Psoas muscle (tissue), 8 donors: ENCODE data around the gene FDXR. TPM values are rescaled to one million over a fixed set of nuclear protein-coding genes. Genes with fewer than 3 reads are reported as not detected.

Source experiments
- ATAC-seq, 4 donors: fragments of 200-7000 bp; cut with Tn5 transposase; one replicate each; pipeline ENCODE4 v1.9.1; 2020; ENCODE audit warnings: moderate library complexity in 3 of 4, mild to moderate bottlenecking in 2 of 4
- DNase-seq, 2 donors: peaks; one replicate each; pipeline ENCODE4 v3.0.0-alpha.2; 2020
- H3K27ac ChIP-seq: fragments of 200-600 bp; one replicate; pipeline ENCODE4 v1.8.0; 2022
- H3K27me3 ChIP-seq, 3 donors: fragments of 200-600 bp in 1 of 3; one replicate each; pipeline versions ENCODE4 v1.6.1 to v1.8.0; 2013 to 2022; ENCODE audit warnings: low read length in 2 of 3, mild to moderate bottlenecking in 2 of 3, moderate library complexity in 1 of 3; ENCODE audit not compliant: insufficient read depth in 3 of 3
- H3K36me3 ChIP-seq, 2 donors: fragments of 200-600 bp in 1 of 2; one replicate each; pipeline versions ENCODE4 v1.6.1 to v1.8.0; 2013 to 2022; ENCODE audit warnings: low read depth in 1 of 2, mild to moderate bottlenecking in 1 of 2, moderate library complexity in 1 of 2; ENCODE audit not compliant: insufficient read depth in 1 of 2
- H3K4me1 ChIP-seq: fragments of 200-600 bp; one replicate; pipeline ENCODE4 v1.8.0; 2022
- H3K4me3 ChIP-seq: fragments of 200-600 bp; one replicate; pipeline ENCODE4 v1.8.0; 2022; ENCODE audit warnings: mild to moderate bottlenecking
- H3K9me3 ChIP-seq: fragments of 200-600 bp; one replicate; pipeline ENCODE4 v1.8.0; 2022
- WGBS, 3 donors: extraction: QIAGEN DNeasy Blood & Tissue Kit; methylation state at CpG; one replicate each; pipeline versions ENCODE4 v1.1.6 to v1.1.7; 2013; 5-methylcytosine and 5-hydroxymethylcytosine counted together
- intact Hi-C, 2 donors: fragments of 100-400 bp; cut with DNase I; formaldehyde crosslinking; loops; one replicate each; pipeline versions ENCODE4 v1.11.0 to v1.14.2; 2022
- polyA plus RNA-seq, 3 donors: library from polyadenylated mRNA; stranded (reverse); fragments of 200-250 nt; gene quantifications; one replicate each; pipeline ENCODE4 v1.2.3, GENCODE V29; 2013
- total RNA-seq, 4 donors: library from RNA; stranded (reverse); fragmentation: NEBNext Ultra II Directional in 2 of 4; extraction: Animal tissue kit (Norgen Biotek cat#: 25700) in 2 of 4; gene quantifications; one replicate each; pipeline versions ENCODE4 v1.2.1 to v1.2.4, GENCODE V29; 2021 to 2023
- TF ChIP-seq, protein P1 (sequence below): fragments of 200-600 bp; IDR thresholded peaks from one replicate; pipeline ENCODE4 v1.8.0; 2022; ENCODE audit warnings: antibody characterized with exemption
- donor health status: healthy with polysubstance abuse.
- donor health status: DM: no; HTN: no; CAD: no; lungs with moderate emphysema.
- donor health status: Bipolar disorder and iron deficiency.
- donor health status: healthy.
- donor health status: DM: yes; HTN: yes; CAD: no.
- donor health status: DM: no; HTN: no; CAD: no.
- donor health status: DM: no; HTN: no; CAD: no.
- donor health status: DM: yes; HTN: yes; CAD: no.

The FDXR gene
- total and polyA plus RNA-seq, 7 donors = 3.0 to 7.9 (median 3.7) TPM

GRCh38 chr17:74832421-74832820, 40.4 kb downstream of the FDXR start:
- ATAC-seq (no peak), DNase-seq (no peak)
- Histone ChIP-seq H3K27me3 (no peaks in the 10 kb centered on the region), H3K4me1 (no peaks in the 10 kb centered on the region), H3K4me3 (no peak overlapping the region), H3K36me3 (peaks cover 0 to 15% of the 10 kb centered on the region in 2 donors), H3K27ac (no peak overlapping the region), H3K9me3 (no peaks in the 10 kb centered on the region)
- 88 to 96% (median 93%) methylated on average over 9 of the region's 9 CpGs for WGBS, 3 donors
- TF ChIP-seq, protein P1, sequence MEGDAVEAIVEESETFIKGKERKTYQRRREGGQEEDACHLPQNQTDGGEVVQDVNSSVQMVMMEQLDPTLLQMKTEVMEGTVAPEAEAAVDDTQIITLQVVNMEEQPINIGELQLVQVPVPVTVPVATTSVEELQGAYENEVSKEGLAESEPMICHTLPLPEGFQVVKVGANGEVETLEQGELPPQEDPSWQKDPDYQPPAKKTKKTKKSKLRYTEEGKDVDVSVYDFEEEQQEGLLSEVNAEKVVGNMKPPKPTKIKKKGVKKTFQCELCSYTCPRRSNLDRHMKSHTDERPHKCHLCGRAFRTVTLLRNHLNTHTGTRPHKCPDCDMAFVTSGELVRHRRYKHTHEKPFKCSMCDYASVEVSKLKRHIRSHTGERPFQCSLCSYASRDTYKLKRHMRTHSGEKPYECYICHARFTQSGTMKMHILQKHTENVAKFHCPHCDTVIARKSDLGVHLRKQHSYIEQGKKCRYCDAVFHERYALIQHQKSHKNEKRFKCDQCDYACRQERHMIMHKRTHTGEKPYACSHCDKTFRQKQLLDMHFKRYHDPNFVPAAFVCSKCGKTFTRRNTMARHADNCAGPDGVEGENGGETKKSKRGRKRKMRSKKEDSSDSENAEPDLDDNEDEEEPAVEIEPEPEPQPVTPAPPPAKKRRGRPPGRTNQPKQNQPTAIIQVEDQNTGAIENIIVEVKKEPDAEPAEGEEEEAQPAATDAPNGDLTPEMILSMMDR = no peak
- intact Hi-C loops = no loop called here

GRCh38 chr17:74831444-74832146, 41.2 kb downstream of the FDXR start:
- intact Hi-C loops = no loop called here
- Histone ChIP-seq H3K4me1 (no peaks in the 10 kb centered on the region), H3K36me3 (peaks cover 0 to 11% of the 10 kb centered on the region in 2 donors), H3K9me3 (no peaks in the 10 kb centered on the region), H3K27ac (no peak overlapping the region), H3K4me3 (no peak overlapping the region), H3K27me3 (no peaks in the 10 kb centered on the region)
- DNase-seq = no peak
- ATAC-seq = no peak
- WGBS, 3 donors = 74 to 86% (median 80%) methylated on average over 22 of the region's 22 CpGs
- TF ChIP-seq, protein P1 = no peak

DNA sequence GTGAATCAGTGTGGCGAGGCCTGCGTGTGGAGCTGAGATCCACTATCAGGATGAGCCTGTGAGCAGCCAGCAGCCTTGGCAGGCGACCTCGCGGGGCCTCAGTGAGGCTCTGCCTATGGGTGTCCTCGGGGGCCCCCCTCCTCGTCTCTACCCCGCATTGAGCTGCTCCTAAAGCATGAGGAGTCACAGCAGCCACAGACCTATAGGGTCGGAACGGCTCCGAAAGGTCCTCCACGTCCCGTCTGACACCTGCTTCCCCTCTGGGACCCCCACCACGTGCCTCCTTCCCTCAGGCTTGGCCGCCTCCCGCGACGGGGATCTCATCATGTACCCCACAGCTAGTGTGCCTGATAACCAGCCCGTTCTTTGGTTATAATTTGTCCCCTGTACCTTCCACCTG, 41.9 kb downstream of the FDXR start:
- Histone ChIP-seq H3K4me1 (no peaks in the 10 kb centered on the region), H3K27me3 (no peaks in the 10 kb centered on the region), H3K27ac (no peak overlapping the region), H3K9me3 (no peaks in the 10 kb centered on the region), H3K4me3 (no peak overlapping the region), H3K36me3 (peaks cover 0 to 11% of the 10 kb centered on the region in 2 donors)
- 90 to 91% (median 91%) methylated on average over 19 of the region's 19 CpGs for WGBS, 3 donors
- DNase-seq (no peak), ATAC-seq (no peak)
- TF ChIP-seq, protein P1 = no peak
- intact Hi-C loops = no loop called here

DNA sequence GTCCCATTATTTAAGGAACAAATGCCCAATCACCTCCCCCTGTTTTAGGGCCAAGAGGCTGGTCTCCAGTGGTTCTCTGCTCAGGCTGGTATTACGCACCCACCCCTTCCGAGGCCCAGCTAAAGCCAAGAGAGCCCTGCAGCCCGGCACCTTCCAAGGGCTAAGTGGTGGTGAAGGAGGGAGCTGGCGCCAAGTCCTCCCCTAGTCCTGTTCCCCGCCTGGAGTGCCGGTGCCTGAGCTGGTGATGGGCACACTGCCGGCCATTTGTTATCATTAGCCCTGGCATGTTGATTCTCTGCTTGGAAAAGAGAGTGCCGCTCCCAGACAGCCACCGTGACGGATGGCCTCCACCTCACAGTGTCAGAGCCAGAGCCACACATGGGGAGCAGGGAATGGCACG, 45.0 kb downstream of the FDXR start:
- H3K9me3 ChIP-seq = no peaks in the 10 kb centered on the region
- intact Hi-C loops = no loop called here
- H3K4me1 ChIP-seq = no peaks in the 10 kb centered on the region
- no peak for ATAC-seq
- H3K4me3 ChIP-seq = no peak overlapping the region
- peaks cover 0 to 11% of the 10 kb centered on the region in 2 donors for H3K36me3 ChIP-seq
- no peaks in the 10 kb centered on the region for H3K27me3 ChIP-seq
- H3K27ac ChIP-seq = no peak overlapping the region
- 85 to 88% (median 88%) methylated on average over 11 of the region's 11 CpGs for WGBS, 3 donors
- no peak for DNase-seq
- TF ChIP-seq, protein P1 = no peak
